T-helper 9 cell (primary cell): ENCODE data around the gene CPA1.

Experiments
- DNase-seq: peaks from one replicate; pipeline ENCODE4 v3.0.0-alpha.2; 2020

The CPA1 gene

GRCh38 chr7:130397051-130397757 lies 16.9 kb downstream of the CPA1 start:
- DNase-seq, result no peak

DNA sequence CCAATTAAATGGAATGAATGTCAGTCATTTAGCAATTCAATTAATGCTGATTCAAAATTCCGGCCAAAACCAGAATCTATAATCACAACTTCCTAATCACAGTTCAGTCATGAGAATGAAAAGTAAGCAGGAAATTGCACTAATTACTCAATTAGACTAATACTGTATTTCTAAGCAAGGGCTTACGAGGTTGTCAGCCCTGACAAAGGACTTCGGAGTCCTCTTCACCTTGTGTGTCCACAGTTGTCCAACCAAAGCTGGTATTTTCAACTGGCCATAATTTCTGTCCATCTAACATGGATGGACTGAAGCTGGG lies 17.4 kb downstream of the CPA1 start:
- no peak for DNase-seq

DNA sequence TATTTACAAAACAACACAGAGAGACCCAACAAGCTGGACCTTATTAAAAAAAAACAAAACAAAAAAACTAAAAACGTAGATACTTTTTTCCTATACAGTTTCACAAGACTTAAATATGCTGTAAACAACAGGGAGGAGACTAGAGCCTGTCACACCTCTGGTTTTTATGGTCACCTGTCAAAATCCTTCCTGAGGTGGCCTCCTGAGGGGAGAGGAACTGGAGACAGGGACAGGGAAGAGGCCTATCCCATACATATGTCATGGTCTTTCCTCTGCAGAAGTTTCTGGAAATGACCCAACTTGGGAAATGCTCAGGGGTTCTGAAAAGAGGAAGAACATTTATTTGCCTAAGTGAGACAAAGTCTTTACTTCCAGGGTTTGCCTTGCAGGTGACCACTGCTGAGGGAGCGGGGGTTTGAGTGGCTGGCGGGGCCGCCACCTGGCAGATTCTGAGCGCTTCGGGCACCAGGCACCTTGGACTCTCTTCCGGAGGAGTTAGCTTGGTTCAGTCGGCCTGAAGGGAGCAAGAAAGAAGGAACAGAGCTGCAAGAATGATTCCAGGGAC lies 18.3 kb downstream of the CPA1 start:
- DNase-seq, result no peak

GRCh38 chr7:130400120-130400572 lies 19.9 kb downstream of the CPA1 start:
- DNase-seq, result no peak

DNA sequence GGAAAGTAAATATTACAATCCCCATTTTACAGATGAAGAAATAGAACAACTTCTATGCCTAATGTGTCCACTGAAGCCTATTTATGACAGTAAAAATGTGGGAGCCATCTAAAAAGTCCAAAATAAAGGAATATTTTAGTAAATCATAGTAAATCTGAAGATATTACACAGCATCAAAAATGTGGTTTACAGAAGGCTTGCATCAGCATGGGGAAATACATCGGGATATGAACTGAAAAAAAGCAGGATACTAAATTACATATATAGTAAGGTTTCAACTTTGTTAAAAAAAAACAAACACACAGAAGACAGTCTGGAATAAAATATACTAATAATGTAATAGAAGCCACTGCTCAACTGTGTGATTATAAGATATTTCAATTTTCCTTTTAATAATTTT lies 20.8 kb downstream of the CPA1 start:
- DNase-seq, result no peak

GRCh38 chr7:130401578-130401977 lies 21.3 kb downstream of the CPA1 start:
- no peak for DNase-seq

DNA sequence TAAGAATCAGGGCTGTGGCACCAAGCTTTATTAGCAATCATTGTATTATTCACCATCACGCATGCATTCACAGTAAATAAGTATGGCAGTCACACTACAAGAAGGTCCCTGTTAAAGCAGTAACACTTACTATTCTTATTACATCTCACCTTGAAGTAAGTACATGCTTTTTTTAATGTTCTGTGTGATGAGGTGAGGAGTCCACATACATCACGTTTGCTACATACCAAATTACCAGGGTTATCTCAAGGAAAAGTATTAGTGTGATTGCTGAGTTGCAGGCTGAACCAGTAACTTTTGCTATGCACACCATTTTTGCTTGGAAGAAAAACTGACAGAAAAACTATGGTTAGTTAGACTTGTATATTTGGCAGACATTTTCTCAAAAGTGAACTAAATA lies 24.7 kb downstream of the CPA1 start:
- no peak for DNase-seq

DNA sequence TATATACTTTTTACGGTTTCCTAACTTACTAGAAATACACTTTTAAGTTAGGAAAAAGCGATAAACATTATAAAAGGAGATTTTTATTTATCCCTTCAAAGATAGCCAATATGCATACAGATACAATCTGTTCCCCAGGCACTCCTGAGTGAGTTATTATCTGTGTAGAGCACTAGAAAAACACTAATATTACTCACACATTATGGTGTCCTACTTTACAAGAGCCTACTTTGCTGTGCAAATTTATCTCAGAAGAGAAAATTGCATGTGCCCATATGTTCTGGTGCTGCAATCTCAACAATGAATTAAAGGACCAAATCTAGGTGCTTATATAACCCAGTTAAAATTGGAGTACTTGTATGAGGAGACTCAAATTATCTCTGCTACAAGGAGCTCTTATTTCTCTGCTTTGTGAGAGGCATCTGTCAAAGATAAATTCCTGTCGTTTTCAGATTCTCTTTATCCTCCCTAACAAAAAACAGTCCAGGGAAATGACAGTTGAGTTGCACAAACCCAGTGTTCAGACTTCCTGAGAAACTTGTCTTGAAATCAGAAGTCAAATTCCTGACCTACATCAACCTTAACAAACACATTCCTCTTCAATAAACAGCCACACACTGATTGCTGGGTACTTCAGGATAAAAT lies 28.9 kb downstream of the CPA1 start:
- DNase-seq, result no peak

DNA sequence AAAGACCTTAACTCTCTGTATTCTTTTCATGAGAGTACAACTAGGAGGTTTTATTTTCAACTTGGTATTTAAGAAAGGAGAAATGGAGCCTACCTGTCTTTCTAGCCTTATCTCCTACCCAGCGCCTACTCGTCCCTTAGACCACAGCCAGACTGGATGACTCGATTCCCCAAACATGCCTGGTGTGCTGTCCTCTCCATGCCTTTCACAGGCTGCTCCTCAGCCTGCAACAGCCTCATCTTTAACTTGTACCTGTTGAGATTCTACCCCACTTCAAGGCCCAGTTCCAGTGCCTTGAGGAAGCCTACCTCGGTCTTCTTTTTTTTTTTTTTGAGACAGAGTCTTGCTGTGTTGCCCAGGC lies 29.4 kb downstream of the CPA1 start:
- DNase-seq, result no peak

GRCh38 chr7:130410868-130411541 lies 30.7 kb downstream of the CPA1 start:
- DNase-seq, result no peak

DNA sequence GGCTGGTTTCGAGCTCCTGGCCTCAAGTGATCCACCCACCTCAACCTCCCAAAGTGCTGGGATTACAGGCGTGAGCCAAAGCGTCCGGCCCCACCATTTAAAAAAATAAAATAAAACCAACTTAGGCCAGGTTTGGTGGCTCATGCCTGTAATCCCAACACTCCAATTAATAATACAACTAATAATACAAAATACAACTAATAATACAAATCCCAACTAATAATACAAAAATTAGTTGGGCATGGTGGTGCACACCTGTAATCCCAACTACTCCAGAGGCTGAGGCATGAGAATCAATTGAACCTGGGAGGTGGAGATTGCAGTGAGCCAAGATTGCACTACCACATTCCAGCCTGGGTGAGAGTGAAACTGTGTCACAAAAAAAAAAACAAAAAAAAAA lies 32.9 kb downstream of the CPA1 start:
- DNase-seq, result no peak

DNA sequence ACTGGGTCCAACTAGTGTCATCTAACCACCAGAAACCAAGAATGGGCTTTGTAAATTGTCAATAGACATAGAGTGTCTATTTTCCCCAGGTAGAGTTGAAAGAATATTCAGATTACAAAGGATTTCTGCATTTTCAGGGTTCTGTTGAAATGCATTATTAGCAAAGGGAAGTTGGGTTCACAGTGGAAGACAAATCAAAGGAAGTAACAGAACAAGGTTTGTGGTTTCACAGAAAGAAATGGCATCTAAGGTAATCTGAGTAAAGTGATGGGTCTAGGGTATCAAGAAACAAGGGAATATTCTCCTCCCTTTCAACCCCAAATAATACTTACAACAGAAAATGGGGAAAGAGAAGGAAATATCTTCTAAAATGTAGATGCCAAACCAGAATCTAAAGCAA lies 34.7 kb downstream of the CPA1 start:
- no peak for DNase-seq

DNA sequence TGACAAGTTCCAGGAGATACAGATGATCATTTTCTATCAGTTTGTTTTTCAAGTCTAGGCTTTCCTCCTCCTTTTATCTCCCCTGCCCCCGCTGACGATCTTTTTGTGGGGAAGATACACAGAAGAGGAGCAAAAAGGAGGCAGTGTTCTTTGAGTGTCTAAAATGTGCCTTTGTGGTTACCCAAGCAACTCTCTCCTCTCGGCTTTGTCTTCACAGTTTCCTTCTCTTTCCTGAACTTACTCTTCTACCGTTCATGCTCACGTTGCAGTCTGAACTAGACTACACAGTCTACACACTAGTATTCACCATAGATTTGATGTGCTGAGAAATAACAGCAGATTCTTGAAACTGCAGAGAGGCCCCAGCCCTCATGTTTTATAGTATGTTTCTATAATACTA lies 36.9 kb downstream of the CPA1 start:
- no peak for DNase-seq

GRCh38 chr7:130418306-130418705 lies 38.0 kb downstream of the CPA1 start:
- no peak for DNase-seq

DNA sequence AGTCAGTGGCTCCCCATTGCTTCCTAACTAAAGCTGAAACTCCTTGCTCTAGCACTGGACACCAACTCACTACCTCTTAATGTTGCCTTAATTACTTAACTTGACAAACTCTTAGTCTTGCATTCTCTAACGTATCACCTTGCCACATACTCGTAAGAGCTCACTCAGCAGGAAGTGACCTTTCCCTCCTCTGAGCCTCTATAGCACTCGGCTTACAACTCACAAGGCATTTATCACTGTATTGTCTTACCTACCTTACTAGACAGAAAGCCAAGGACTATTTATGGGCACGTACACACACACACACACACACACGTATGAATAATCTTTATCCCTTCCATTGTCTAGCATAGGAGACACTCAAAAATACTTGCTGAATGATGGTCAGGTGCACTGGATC lies 39.4 kb downstream of the CPA1 start:
- no peak for DNase-seq

DNA sequence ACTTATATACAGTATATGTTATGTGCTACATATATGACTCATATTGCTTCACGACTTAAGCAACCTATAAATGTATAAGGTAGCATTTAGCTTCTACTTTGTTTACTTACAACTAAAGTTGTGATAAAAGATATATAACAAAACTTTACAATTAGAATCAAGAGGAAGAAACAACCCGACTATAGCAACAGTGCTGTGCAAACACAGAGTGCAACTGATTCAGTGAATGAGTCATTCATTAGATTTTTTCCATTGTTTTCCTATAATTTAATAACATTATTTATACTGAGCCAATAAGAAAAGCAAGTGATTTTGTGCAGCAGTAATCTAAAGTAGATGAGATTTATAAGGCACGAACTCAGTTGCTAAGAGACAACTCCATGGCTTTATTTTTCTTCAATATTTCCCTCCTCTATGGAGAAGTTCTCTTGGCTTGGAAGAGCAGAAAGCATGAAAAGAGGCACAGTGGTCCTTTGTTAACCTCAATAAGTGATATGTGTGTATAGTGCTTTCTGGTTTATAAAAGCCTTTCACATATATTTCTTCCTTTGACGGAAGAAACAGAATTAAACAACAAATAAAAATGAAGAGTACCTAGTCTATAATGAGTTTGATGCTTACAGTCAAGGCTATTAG lies 40.8 kb downstream of the CPA1 start:
- DNase-seq, result no peak

DNA sequence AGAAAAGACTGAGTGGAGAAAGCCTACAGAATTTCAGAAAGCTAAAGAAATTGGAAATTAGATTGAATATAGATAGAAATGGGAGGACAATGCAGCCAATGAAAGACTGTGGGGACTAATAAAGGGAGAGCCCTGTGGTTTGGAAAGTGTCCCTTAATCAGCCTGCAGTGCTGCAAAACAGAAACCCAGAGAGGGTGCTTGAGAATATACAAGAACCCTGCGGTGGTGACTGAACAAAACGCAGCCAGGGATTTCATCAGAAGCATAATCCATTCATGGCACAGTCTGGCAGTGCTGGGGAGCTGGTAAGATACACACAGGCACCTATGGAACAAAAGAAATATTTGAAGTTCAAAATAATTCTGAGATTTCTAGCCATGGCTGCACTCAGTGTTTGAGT lies 41.4 kb downstream of the CPA1 start:
- DNase-seq, result no peak

- no peak for DNase-seq
Measured at GRCh38 chr7:130423501-130424037, 43.3 kb downstream of the CPA1 start.

DNA sequence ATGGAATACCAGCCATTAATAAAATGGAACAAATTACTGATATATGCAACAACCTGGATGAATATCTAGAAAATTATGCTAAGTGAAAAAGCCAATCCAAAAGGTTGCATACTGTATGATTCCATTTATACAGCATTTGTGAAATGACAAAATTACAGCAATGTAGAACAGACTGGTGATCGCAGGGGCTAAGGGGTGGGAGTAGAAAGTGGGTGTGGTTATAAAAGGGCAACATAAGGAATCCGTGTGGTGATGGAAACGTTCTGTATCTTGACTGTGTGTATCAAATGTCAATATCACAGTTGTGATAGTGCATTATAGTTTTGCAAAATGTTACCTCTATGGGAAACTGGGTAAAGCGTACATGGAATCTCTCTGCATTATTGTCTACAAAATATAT lies 45.5 kb downstream of the CPA1 start:
- no peak for DNase-seq

GRCh38 chr7:130426564-130426963 lies 46.3 kb downstream of the CPA1 start:
- DNase-seq, result no peak

DNA sequence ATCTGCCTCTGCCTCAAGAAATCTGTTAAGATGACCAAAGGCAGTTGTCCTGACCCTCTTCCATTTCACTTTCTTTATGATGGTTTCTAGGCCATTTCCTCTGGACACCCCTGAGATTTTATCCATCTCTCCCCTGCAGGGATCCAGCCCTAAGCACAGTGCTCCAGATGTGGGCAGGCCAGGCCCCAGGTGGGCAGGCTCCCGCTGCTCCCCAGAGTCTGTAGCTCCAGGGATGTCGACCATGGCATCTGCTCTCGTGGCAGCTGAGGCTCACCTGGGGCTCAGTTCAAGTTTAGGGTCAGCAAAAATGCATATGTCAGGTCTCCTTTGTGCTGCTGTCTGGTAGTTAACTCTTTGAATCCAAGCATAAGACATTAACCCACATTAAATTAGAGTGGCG lies 48.7 kb downstream of the CPA1 start:
- no peak for DNase-seq

DNA sequence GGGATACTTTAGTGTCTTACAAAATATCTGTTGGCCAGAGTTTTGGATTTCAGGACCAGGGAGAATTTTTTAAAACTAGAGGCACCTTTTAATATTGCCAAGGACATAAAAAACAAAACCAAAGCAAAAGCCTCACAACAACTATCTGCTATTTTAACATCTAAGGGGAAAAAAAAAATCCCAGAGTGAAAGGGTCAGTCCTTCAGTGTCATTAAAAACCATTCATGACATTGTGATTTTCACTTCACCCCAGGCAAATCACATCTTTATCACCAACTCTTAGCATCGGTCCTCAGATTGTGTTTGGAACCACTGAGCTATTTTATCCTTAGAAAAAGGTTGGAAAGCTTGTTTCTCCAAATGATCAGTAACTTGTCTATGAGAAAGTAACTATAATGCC lies 49.8 kb downstream of the CPA1 start:
- DNase-seq, result no peak
